Measurements from ENCODE around the gene RPRD2.
"Not testable (repeated sequence)": the region's sequence is repeated elsewhere in the genome, so short reads cannot be mapped to it uniquely, and the experiment has no call there.

The RPRD2 gene

DNA sequence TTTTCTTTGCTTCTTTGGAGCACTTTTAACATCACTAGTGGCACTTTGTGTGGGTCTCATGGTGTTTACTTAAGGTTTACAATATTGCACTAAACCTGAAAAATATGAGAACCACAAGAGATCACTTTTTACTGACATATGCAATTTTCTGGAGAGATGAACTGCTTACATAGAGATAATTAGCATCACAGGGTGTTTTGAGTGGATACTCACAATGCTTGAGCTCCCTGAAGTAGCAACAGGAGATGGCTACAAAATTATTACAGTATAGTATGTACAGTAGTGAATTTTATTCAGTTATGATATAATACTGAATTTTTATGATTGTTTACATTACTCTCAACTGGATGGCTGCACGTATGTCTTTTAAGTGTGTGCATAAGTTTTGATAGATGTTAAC is 22.6 kb downstream of the RPRD2 start:
- TF ChIP-seq POLR2AphosphoS5 (IDR thresholded peaks at IDR 0.05; ENCODE audit: low read depth, low read length) (no peak), POLR2A (IDR thresholded peaks at IDR 0.05; ENCODE audit: low read depth, low read length) (no peak), TAF1 (IDR thresholded peaks at IDR 0.05; ENCODE audit: low read depth, low read length) (no peak), POU2F2 (IDR thresholded peaks at IDR 0.05; ENCODE audit: low read depth, low read length) (no peak), PAX5 (IDR thresholded peaks at IDR 0.05; ENCODE audit: insufficient read depth, low read length, severe bottlenecking) (no peak), SPI1 (IDR thresholded peaks at IDR 0.05; ENCODE audit: low read depth, low read length) (no peak)
- DNase-seq (ENCODE audit: insufficient read length, low spot score) = no peak
- FAIRE-seq = no peak

DNA sequence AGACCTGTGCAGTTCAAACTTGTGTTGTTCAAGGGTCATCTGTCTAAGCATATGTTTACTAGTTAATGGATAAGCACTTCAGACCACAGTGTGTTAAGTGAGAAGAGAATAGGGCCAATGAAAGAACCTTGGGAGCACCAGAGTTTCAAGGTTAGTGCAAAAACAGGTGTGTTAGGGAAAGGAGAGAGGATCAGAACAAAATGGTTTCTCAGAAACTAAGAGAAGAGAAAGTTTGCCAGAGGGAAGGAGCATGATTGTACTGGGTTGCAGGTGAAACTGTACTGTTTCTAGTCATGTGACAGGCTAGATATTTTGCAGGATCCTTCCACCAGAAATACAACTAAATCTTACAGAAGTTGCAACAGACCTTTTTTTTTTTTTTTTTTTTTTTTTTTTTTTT is 23.3 kb downstream of the RPRD2 start:
- TF ChIP-seq SPI1 (IDR thresholded peaks at IDR 0.05; ENCODE audit: low read depth, low read length) (no peak), TAF1 (IDR thresholded peaks at IDR 0.05; ENCODE audit: low read depth, low read length) (no peak), PAX5 (IDR thresholded peaks at IDR 0.05; ENCODE audit: insufficient read depth, low read length, severe bottlenecking) (no peak), POLR2AphosphoS5 (IDR thresholded peaks at IDR 0.05; ENCODE audit: low read depth, low read length) (no peak), POLR2A (IDR thresholded peaks at IDR 0.05; ENCODE audit: low read depth, low read length) (no peak), POU2F2 (IDR thresholded peaks at IDR 0.05; ENCODE audit: low read depth, low read length) (no peak)
- FAIRE-seq (no peak), DNase-seq (ENCODE audit: insufficient read length, low spot score) (no peak)

DNA sequence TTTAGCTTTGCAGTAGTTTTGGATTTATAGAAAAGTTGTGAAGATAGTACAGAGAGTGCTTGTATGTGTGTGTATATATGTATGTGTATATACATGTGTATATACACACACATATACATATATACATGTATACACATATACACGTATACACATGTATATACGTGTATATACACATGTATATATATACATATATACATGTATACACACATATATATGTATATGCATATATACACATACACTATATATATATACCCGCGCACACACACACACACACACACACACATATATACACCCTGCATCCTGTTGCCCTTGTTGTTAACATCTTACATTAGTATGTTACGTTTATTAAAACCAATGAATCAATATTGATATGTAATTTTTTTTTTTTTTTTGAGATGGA is 24.3 kb downstream of the RPRD2 start:
- DNase-seq (ENCODE audit: insufficient read length, low spot score) = no peak
- no peak for FAIRE-seq
- TF ChIP-seq POU2F2 (IDR thresholded peaks at IDR 0.05; ENCODE audit: low read depth, low read length) (no peak), SPI1 (IDR thresholded peaks at IDR 0.05; ENCODE audit: low read depth, low read length) (no peak), PAX5 (IDR thresholded peaks at IDR 0.05; ENCODE audit: insufficient read depth, low read length, severe bottlenecking) (no peak), POLR2A (IDR thresholded peaks at IDR 0.05; ENCODE audit: low read depth, low read length) (no peak), POLR2AphosphoS5 (IDR thresholded peaks at IDR 0.05; ENCODE audit: low read depth, low read length) (no peak), TAF1 (IDR thresholded peaks at IDR 0.05; ENCODE audit: low read depth, low read length) (no peak)

DNA sequence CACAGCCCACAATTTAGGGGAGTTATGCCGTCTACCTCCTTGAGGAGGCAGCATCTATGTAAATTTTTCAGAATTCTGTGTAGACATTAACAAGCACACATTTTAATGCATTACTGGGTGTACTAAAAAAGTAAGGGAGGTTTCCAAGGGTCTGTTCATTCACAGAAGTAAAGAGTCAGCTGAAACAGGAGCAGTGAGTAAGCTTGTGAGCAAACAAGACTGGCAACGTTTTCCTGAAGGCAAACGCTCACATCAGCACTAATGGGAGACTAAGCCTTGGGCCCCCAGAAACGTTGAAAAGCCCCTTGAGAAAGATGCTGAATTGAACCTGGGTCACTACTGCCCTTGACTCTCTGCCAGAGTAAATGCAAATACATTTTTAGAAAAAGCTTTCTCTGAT is 25.7 kb downstream of the RPRD2 start:
- DNase-seq (ENCODE audit: insufficient read length, low spot score) (no peak), FAIRE-seq (no peak)
- TF ChIP-seq PAX5 (IDR thresholded peaks at IDR 0.05; ENCODE audit: insufficient read depth, low read length, severe bottlenecking) = no peak
- TF ChIP-seq POLR2A (IDR thresholded peaks at IDR 0.05; ENCODE audit: low read depth, low read length) = no peak
- TF ChIP-seq TAF1 (IDR thresholded peaks at IDR 0.05; ENCODE audit: low read depth, low read length) = no peak
- no peak for TF ChIP-seq SPI1 (IDR thresholded peaks at IDR 0.05; ENCODE audit: low read depth, low read length)
- TF ChIP-seq POLR2AphosphoS5 (IDR thresholded peaks at IDR 0.05; ENCODE audit: low read depth, low read length) = no peak

DNA sequence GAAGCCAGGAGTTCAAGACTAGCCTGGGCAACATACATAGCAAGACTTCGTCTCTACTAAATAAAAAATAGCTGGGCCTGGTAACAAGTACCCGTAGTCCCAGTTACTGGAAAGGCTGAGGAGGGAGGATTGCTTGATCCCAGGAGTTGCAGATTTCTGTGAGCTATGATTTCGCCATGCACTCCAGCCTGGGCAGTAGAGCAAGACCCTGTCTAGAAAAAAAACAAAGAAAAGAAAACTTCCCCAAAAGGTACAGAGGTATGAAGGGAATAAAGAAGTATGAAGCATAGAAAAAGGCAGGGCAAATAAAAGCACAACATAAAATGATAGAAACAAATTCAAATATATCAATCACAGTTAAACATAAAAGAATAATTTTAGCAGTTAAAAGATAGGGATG is 28.7 kb downstream of the RPRD2 start:
- TF ChIP-seq POLR2A (IDR thresholded peaks at IDR 0.05; ENCODE audit: low read depth, low read length) (no peak), SPI1 (IDR thresholded peaks at IDR 0.05; ENCODE audit: low read depth, low read length) (no peak)
- FAIRE-seq = no peak
- DNase-seq (ENCODE audit: insufficient read length, low spot score) = no peak

DNA sequence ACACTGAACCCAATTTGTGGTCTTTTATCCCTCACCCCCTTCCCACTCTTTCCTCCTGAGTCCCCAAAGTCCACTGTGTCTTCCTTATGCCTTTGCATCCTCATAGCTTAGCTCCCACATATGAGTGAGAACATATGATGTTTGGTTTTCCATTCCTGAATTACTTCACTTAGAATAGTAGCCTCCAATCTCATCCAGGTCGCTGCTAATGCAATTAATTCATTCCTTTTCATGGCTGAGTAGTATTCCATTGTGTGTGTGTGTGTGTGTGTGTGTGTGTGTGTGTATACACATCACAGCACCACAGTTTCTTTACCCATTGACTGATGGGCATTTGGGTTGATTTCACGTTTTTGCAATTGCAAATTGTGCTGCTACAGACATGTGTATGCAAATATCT is 31.2 kb downstream of the RPRD2 start:
- FAIRE-seq = not testable (repeated sequence)

DNA sequence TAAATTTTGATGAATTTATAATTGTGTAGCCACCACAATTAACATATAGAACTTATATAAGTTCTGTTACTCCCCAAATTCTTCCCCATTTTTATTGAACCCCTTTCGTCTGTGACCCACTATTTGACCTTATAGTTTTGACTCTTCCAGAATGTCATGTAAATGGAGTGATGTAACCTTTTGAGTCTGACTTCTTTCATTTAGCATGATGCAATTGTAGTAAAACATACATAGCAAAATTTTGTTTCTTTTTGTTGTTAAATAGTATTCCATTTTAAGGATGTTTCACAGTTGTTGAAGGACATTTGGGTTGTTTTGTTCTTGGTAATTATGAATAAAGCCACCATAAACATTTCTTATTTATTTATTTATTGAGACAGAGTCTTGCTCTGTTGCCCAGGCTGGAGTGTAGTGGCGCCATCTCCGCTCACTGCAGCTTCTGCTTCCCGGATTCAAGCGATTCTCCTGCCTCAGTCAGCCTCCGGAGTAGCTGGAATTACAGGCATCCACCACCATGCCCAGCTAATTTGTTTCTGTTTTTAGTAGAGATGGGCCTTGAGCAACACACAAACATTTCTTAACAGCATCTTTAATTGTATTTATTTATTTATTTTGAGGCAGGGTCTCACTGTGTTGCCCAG is 33.6 kb downstream of the RPRD2 start:
- no peak for DNase-seq (ENCODE audit: insufficient read length, low spot score)
- FAIRE-seq = no peak

More for the DNA sequence above, 31.2 kb downstream of the RPRD2 start:
- DNase-seq (ENCODE audit: insufficient read length, low spot score) = not testable (repeated sequence)

DNA sequence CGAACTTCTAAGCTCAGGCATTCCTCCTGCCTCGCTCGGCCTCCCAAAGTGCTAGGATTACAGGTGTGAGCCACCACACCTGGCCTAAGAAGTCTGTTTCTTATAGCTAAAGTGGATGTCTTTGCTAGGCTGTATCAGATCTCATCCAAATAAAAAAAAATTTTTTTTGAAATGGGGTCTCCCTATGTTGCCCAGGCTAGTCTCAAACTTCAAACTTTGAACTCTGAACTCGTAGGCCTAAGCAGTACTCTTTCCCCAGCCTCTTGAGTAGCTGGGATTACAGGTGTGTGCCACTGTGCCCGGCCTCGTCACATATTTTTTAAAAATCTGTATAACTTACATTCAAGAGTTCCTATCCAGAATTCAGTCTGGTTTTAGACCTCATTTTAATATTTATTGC is 40.5 kb downstream of the RPRD2 start:
- DNase-seq (ENCODE audit: insufficient read length, low spot score) (no peak), FAIRE-seq (no peak)
- TF ChIP-seq POLR2AphosphoS5 (IDR thresholded peaks at IDR 0.05; ENCODE audit: low read depth, low read length) = no peak
- no peak for TF ChIP-seq PAX5 (IDR thresholded peaks at IDR 0.05; ENCODE audit: insufficient read depth, low read length, severe bottlenecking)
- no peak for TF ChIP-seq SPI1 (IDR thresholded peaks at IDR 0.05; ENCODE audit: low read depth, low read length)

More for the DNA sequence above, 33.6 kb downstream of the RPRD2 start:
- TF ChIP-seq POU2F2 (IDR thresholded peaks at IDR 0.05; ENCODE audit: low read depth, low read length) (no peak), SPI1 (IDR thresholded peaks at IDR 0.05; ENCODE audit: low read depth, low read length) (no peak), POLR2AphosphoS5 (IDR thresholded peaks at IDR 0.05; ENCODE audit: low read depth, low read length) (no peak), TAF1 (IDR thresholded peaks at IDR 0.05; ENCODE audit: low read depth, low read length) (no peak), POLR2A (IDR thresholded peaks at IDR 0.05; ENCODE audit: low read depth, low read length) (no peak), PAX5 (IDR thresholded peaks at IDR 0.05; ENCODE audit: insufficient read depth, low read length, severe bottlenecking) (no peak)

DNA sequence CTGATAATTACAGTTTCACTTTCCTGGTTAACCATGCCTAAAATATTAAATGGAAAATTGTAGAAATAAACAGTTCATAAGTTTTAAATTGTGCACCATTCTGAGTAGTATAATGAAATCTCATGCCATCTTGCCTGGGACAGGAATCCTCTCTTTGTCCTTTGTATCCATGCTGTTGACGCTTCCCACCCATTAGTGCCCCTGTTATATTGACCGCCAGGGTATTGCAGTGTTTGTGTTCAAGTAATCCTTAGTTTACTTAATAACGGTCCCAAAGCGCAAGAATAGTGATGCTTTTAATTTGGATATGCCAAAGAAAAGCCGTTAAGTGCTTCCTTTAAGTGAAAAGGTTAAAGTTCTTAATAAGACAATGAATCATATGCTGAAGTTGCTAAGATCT is 41.7 kb downstream of the RPRD2 start:
- TF ChIP-seq PAX5 (IDR thresholded peaks at IDR 0.05; ENCODE audit: insufficient read depth, low read length, severe bottlenecking) (no peak), POLR2AphosphoS5 (IDR thresholded peaks at IDR 0.05; ENCODE audit: low read depth, low read length) (no peak), POLR2A (IDR thresholded peaks at IDR 0.05; ENCODE audit: low read depth, low read length) (no peak), SPI1 (IDR thresholded peaks at IDR 0.05; ENCODE audit: low read depth, low read length) (no peak), POU2F2 (IDR thresholded peaks at IDR 0.05; ENCODE audit: low read depth, low read length) (no peak), TAF1 (IDR thresholded peaks at IDR 0.05; ENCODE audit: low read depth, low read length) (no peak)
- DNase-seq (ENCODE audit: insufficient read length, low spot score) = no peak
- FAIRE-seq = no peak

DNA sequence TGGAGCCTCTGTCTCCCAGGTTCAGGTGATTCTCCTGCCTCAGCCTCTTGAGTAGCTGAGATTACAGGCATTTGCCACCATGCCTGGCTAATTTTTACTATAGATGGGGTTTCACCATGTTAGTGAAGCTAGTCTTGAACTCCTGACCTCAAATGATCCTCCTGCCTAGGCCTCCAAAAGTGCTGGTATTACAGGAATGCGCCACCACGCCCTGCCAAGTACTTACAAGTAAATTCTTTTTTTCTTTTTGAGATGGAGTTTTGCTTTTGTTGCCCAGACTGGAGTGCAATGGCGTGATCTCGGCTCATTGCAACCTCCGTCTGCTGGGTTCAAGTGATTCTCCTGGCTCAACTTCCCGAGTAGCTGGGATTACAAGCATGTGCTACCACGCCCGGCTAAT is 42.5 kb downstream of the RPRD2 start:
- DNase-seq (ENCODE audit: insufficient read length, low spot score) (no peak), FAIRE-seq (no peak)
- TF ChIP-seq TAF1 (IDR thresholded peaks at IDR 0.05; ENCODE audit: low read depth, low read length) (no peak), PAX5 (IDR thresholded peaks at IDR 0.05; ENCODE audit: insufficient read depth, low read length, severe bottlenecking) (no peak), POU2F2 (IDR thresholded peaks at IDR 0.05; ENCODE audit: low read depth, low read length) (no peak), POLR2A (IDR thresholded peaks at IDR 0.05; ENCODE audit: low read depth, low read length) (no peak), SPI1 (IDR thresholded peaks at IDR 0.05; ENCODE audit: low read depth, low read length) (no peak), POLR2AphosphoS5 (IDR thresholded peaks at IDR 0.05; ENCODE audit: low read depth, low read length) (no peak)

Measured in GM12891 (cell line).